Measurements from ENCODE around the gene HCN2.

- TF ChIP-seq CTCF (IDR thresholded peaks at IDR 0.05; ENCODE audit: insufficient read depth, low read depth, low read length) = no peak
- TF ChIP-seq EZH2 (IDR thresholded peaks at IDR 0.05; ENCODE audit: insufficient read depth, low read length) = no peak
Observed at GRCh38 chr19:579842-580155, 9.9 kb upstream of the HCN2 start.
